ENCODE measurements around the gene WDR86.

Gene WDR86

DNA sequence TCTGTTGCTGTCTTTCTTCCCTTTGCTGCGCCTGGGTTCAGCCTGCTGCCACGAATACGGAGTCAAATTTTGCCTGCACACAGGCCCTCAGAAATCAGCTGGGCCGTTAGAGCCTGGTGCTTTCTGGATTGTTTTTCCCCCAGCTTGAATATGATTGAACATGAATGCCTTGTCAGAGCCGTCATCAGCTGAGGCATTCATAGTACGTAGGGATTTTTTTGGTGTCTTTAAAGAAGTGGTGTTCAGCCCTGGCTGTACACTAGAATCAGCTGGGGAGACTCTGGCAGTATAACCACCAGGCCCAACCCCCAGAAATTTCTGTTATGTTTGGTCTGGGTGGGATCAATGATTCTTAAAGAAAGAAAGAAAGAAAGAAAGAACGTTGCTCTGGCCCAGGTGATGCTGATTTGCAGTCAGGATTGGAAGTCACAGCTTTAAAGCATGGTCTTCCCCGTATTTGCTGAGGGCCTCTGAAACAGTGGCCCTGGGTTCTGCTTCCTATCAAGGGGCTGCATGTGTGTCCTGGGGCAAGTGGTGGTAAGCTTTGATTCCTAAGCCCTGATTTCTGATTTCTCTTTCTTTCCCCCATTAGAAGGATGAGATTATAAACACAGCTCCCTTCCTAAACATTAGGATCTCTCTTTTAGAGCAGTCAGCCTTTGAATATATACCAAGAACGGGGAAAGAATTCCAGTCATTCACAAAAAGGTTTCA lies 43.5 kb downstream of the WDR86 start:
- Histone ChIP-seq H3K79me2 (ENCODE audit: control insufficient read depth, low read length) (no peaks in the 10 kb centered on the region), H3K9me3 (ENCODE audit: control insufficient read depth, insufficient read depth, low read length) (no peaks in the 10 kb centered on the region), H3K27me3 (ENCODE audit: control insufficient read depth, low read length) (no peaks in the 10 kb centered on the region), H3K9me2 (replicated peaks; ENCODE audit: control insufficient read depth, low read length) (no peaks in the 10 kb centered on the region), H3F3A (ENCODE audit: control insufficient read depth, insufficient read depth) (no peaks in the 10 kb centered on the region), H3K27ac (ENCODE audit: low read depth, low read length) (no peak overlapping the region), H3K36me3 (ENCODE audit: control insufficient read depth, low read length) (peaks cover 38% of the 10 kb centered on the region), H3K4me3 (ENCODE audit: low read length) (no peak overlapping the region), H3K4me2 (ENCODE audit: low read length) (no peak overlapping the region), H3K4me1 (ENCODE audit: control insufficient read depth, low read length) (peaks cover 5% of the 10 kb centered on the region; the same call in 1 of the 2 replicates), H4K20me1 (ENCODE audit: control insufficient read depth, insufficient read depth, low read depth, low read length) (no peaks in the 10 kb centered on the region)
- no peak for TF ChIP-seq EZH2phosphoT487 (IDR thresholded peaks at IDR 0.05; ENCODE audit: borderline replicate concordance, low read length)
- TF ChIP-seq, protein P1, sequence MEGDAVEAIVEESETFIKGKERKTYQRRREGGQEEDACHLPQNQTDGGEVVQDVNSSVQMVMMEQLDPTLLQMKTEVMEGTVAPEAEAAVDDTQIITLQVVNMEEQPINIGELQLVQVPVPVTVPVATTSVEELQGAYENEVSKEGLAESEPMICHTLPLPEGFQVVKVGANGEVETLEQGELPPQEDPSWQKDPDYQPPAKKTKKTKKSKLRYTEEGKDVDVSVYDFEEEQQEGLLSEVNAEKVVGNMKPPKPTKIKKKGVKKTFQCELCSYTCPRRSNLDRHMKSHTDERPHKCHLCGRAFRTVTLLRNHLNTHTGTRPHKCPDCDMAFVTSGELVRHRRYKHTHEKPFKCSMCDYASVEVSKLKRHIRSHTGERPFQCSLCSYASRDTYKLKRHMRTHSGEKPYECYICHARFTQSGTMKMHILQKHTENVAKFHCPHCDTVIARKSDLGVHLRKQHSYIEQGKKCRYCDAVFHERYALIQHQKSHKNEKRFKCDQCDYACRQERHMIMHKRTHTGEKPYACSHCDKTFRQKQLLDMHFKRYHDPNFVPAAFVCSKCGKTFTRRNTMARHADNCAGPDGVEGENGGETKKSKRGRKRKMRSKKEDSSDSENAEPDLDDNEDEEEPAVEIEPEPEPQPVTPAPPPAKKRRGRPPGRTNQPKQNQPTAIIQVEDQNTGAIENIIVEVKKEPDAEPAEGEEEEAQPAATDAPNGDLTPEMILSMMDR (IDR thresholded peaks at IDR 0.05; ENCODE audit: low read depth, low read length, poor library complexity, severe bottlenecking) = no peak

DNA sequence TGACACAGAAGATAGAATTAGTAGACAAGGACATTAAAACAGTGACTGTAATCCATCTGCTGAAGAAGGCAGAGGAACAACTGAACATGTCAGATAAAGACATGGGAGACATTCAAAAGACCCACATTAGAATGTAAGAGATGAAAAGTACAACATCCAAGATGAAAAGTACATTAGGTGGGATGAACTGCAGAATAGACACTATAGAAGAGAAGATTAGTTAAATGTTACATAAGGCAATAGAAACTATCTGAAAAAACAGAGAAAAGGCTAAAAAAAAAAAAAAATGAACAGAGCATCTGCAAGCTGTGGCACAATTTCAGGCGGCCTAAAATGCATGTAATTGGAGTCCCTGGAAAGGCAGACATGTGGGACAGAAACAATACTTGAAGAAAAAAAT lies 46.7 kb downstream of the WDR86 start:
- Histone ChIP-seq H3K36me3 (ENCODE audit: control insufficient read depth, low read length) (peaks cover 39% of the 10 kb centered on the region), H3F3A (ENCODE audit: control insufficient read depth, insufficient read depth) (no peaks in the 10 kb centered on the region), H3K4me3 (ENCODE audit: low read length) (no peak overlapping the region), H3K9me3 (ENCODE audit: control insufficient read depth, insufficient read depth, low read length) (no peaks in the 10 kb centered on the region), H3K9me2 (replicated peaks; ENCODE audit: control insufficient read depth, low read length) (no peaks in the 10 kb centered on the region), H3K27ac (ENCODE audit: low read depth, low read length) (no peak overlapping the region), H4K20me1 (ENCODE audit: control insufficient read depth, insufficient read depth, low read depth, low read length) (no peaks in the 10 kb centered on the region), H3K27me3 (ENCODE audit: control insufficient read depth, low read length) (no peaks in the 10 kb centered on the region), H3K79me2 (ENCODE audit: control insufficient read depth, low read length) (no peaks in the 10 kb centered on the region), H3K4me1 (ENCODE audit: control insufficient read depth, low read length) (peaks cover 4% of the 10 kb centered on the region; the same call in 1 of the 2 replicates), H3K4me2 (ENCODE audit: low read length) (no peak overlapping the region)
- no peak for TF ChIP-seq EZH2phosphoT487 (IDR thresholded peaks at IDR 0.05; ENCODE audit: borderline replicate concordance, low read length)
- TF ChIP-seq, protein P1 (IDR thresholded peaks at IDR 0.05; ENCODE audit: low read depth, low read length, poor library complexity, severe bottlenecking) = no peak

DNA sequence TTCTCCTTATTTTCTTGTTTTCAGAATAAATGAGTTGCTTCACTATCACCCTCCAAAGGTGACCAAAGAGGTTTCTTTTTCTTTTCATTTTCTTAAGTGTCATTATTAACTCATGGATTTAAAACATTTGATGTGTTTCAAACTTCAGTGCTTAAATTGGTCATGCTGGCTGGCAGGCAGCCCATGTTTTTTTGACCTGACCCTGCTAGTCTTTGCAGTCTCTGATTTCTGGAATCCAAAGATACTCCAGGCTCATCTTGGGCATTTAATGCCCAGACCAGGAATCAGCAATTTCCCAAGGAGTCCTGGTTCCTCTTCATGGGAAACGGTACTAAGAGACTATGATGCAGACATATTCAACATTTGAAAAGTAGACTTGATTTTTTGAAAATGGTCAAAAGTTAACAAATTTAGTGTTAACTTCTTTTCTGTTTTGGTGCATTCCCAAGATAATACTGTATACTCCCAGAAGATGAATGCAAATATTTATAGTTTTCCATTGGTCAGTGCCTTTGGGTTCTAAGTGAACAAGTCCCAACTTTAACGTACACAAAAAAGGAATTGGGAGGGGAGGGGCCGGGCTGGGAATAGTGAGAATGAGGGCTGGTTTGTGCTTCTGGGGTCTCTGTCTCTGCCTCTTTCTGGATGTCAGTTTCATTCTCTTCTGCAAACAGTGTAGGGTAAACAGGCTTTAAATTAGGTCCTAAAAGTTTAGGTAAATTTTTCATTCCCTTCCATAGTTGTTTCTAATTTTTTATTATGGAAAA lies 48.5 kb downstream of the WDR86 start:
- Histone ChIP-seq H3K9me2 (replicated peaks; ENCODE audit: control insufficient read depth, low read length) (no peaks in the 10 kb centered on the region), H3F3A (ENCODE audit: control insufficient read depth, insufficient read depth) (no peaks in the 10 kb centered on the region), H3K27me3 (ENCODE audit: control insufficient read depth, low read length) (no peaks in the 10 kb centered on the region), H3K36me3 (ENCODE audit: control insufficient read depth, low read length) (peaks cover 38% of the 10 kb centered on the region), H3K4me3 (ENCODE audit: low read length) (no peak overlapping the region), H3K9me3 (ENCODE audit: control insufficient read depth, insufficient read depth, low read length) (no peaks in the 10 kb centered on the region), H3K27ac (ENCODE audit: low read depth, low read length) (no peak overlapping the region), H3K4me1 (ENCODE audit: control insufficient read depth, low read length) (no peaks in the 10 kb centered on the region), H3K79me2 (ENCODE audit: control insufficient read depth, low read length) (no peaks in the 10 kb centered on the region), H3K4me2 (ENCODE audit: low read length) (no peak overlapping the region), H4K20me1 (ENCODE audit: control insufficient read depth, insufficient read depth, low read depth, low read length) (no peaks in the 10 kb centered on the region)
- TF ChIP-seq EZH2phosphoT487 (IDR thresholded peaks at IDR 0.05; ENCODE audit: borderline replicate concordance, low read length) = no peak
- TF ChIP-seq, protein P1 (IDR thresholded peaks at IDR 0.05; ENCODE audit: low read depth, low read length, poor library complexity, severe bottlenecking) = no peak

Measured in DOHH2 (cell line).